ENCODE measurements around the gene SGSM2.

DNA sequence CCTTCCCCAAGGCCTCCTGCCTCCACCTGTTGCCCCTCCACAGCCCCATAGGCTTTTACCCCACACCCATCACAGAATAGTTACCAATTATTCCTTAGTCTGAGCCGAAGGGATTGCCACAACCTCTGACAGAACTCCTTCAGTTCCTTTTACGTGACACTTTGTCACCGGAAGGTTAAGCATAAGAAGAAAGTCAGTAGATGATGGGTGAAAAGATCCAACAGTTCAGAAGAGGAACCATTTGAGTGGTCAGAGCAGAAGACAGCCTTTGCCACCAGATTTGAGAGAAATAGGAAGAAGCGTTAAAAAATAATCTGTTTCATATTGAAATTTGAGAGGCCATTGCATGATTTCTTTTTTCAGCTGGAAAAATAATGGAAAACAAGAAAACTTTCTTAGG, 32.4 kb upstream of the SGSM2 start:
- TF ChIP-seq, protein P1, sequence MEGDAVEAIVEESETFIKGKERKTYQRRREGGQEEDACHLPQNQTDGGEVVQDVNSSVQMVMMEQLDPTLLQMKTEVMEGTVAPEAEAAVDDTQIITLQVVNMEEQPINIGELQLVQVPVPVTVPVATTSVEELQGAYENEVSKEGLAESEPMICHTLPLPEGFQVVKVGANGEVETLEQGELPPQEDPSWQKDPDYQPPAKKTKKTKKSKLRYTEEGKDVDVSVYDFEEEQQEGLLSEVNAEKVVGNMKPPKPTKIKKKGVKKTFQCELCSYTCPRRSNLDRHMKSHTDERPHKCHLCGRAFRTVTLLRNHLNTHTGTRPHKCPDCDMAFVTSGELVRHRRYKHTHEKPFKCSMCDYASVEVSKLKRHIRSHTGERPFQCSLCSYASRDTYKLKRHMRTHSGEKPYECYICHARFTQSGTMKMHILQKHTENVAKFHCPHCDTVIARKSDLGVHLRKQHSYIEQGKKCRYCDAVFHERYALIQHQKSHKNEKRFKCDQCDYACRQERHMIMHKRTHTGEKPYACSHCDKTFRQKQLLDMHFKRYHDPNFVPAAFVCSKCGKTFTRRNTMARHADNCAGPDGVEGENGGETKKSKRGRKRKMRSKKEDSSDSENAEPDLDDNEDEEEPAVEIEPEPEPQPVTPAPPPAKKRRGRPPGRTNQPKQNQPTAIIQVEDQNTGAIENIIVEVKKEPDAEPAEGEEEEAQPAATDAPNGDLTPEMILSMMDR (IDR thresholded peaks at IDR 0.05; ENCODE audit: low read depth, low read length, poor library complexity, severe bottlenecking) = no peak
- TF ChIP-seq EZH2phosphoT487 (IDR thresholded peaks at IDR 0.05; ENCODE audit: borderline replicate concordance, low read length) = no peak
